Ramos (cell line): Measurements from ENCODE around the gene G2E3.
"Not testable (repeated sequence)": the region's sequence is repeated elsewhere in the genome, so short reads cannot be mapped to it uniquely, and the experiment has no call there.

Experiments used
- in situ Hi-C: fragments of 300-500 bp; cut with MboI; formaldehyde crosslinking; loops from one replicate; pipeline ENCODE4 v1.14.3; 2022; ENCODE audit warnings: low sequenced_read_pairs; ENCODE audit not compliant: unreplicated experiment

Gene G2E3

GRCh38 chr14:30559638-30560091, 707 bp downstream of the G2E3 start:
- in situ Hi-C loops, result no loop called here

- in situ Hi-C loops, result no loop called here
Observed at GRCh38 chr14:30560581-30560980, 1.6 kb downstream of the G2E3 start.

- in situ Hi-C loops, result no loop called here
Observed at GRCh38 chr14:30564235-30564867, 5.4 kb downstream of the G2E3 start.

GRCh38 chr14:30564868-30565248, 5.9 kb downstream of the G2E3 start:
- in situ Hi-C loops, result no loop called here

GRCh38 chr14:30569216-30569902, 10.4 kb downstream of the G2E3 start:
- in situ Hi-C loops, result no loop called here

- in situ Hi-C loops, result no loop called here
Observed at GRCh38 chr14:30569903-30570226, 10.9 kb downstream of the G2E3 start.

GRCh38 chr14:30572237-30572636, 13.3 kb downstream of the G2E3 start:
- in situ Hi-C loops, result no loop called here

- in situ Hi-C loops, result no loop called here
Observed at GRCh38 chr14:30572771-30573170, 13.8 kb downstream of the G2E3 start.

GRCh38 chr14:30573226-30573814, 14.4 kb downstream of the G2E3 start:
- in situ Hi-C loops, result no loop called here

- in situ Hi-C loops, result no loop called here
Observed at GRCh38 chr14:30573966-30574365, 15.0 kb downstream of the G2E3 start.

GRCh38 chr14:30574777-30575176, 15.8 kb downstream of the G2E3 start:
- in situ Hi-C loops, result not testable (repeated sequence)

GRCh38 chr14:30576333-30576732, 17.4 kb downstream of the G2E3 start:
- in situ Hi-C loops, result not testable (repeated sequence)

- in situ Hi-C loops, result no loop called here
Observed at GRCh38 chr14:30580616-30581282, 21.8 kb downstream of the G2E3 start.

- in situ Hi-C loops, result no loop called here
Observed at GRCh38 chr14:30581283-30581625, 22.3 kb downstream of the G2E3 start.

- in situ Hi-C loops, result no loop called here
Observed at GRCh38 chr14:30582376-30582775, 23.4 kb downstream of the G2E3 start.

- in situ Hi-C loops, result no loop called here
Observed at GRCh38 chr14:30584058-30584630, 25.2 kb downstream of the G2E3 start.

- in situ Hi-C loops, result no loop called here
Observed at GRCh38 chr14:30585204-30585603, 26.2 kb downstream of the G2E3 start.

GRCh38 chr14:30587141-30587540, 28.2 kb downstream of the G2E3 start:
- in situ Hi-C loops, result no loop called here

- in situ Hi-C loops, result no loop called here
Observed at GRCh38 chr14:30588873-30589272, 29.9 kb downstream of the G2E3 start.

GRCh38 chr14:30596935-30597334, 38.0 kb downstream of the G2E3 start:
- in situ Hi-C loops, result no loop called here

- in situ Hi-C loops, result no loop called here
Observed at GRCh38 chr14:30597504-30597903, 38.5 kb downstream of the G2E3 start.
